Stomach (tissue), 4 donors: ENCODE results near the gene CMTM2.

Source experiments
- CTCF ChIP-seq, 7 experiments: fragments of 450-650 bp in 4 of 7; fragments of 200-600 bp in 3 of 7; sonication (generic) in 3 of 7; IDR thresholded peaks; one replicate each; pipeline ENCODE4 v1.5.1; 2016 to 2019; ENCODE audit warnings: antibody characterized with exemption in 7 of 7, control low read depth in 2 of 7, mild to moderate bottlenecking in 1 of 7
- EP300 ChIP-seq: sonication (generic); formaldehyde crosslinking; IDR thresholded peaks from one replicate; pipeline ENCODE4 v1.6.1; 2017; ENCODE audit warnings: antibody characterized with exemption
- POLR2A ChIP-seq, 4 donors: fragments of 450-650 bp; IDR thresholded peaks; one replicate each; pipeline ENCODE4 v1.6.1; 2016; ENCODE audit warnings: antibody characterized with exemption in 4 of 4, control low read depth in 2 of 4, mild to moderate bottlenecking in 1 of 4, moderate library complexity in 1 of 4
- POLR2AphosphoS5 ChIP-seq, 3 donors: sonication (generic); formaldehyde crosslinking; IDR thresholded peaks; one replicate each; pipeline ENCODE4 v1.6.1; 2016; ENCODE audit warnings: antibody characterized with exemption in 3 of 3

- no peak for TF ChIP-seq POLR2AphosphoS5 (IDR thresholded peaks at IDR 0.05)
- no peak for TF ChIP-seq CTCF (IDR thresholded peaks at IDR 0.05)
- no peak for TF ChIP-seq POLR2A (IDR thresholded peaks at IDR 0.05)
- no peak for TF ChIP-seq EP300
Measured at GRCh38 chr16:66616592-66616991, 37.3 kb downstream of the CMTM2 start.
